ENCODE data around the gene TRPV2.

DNA sequence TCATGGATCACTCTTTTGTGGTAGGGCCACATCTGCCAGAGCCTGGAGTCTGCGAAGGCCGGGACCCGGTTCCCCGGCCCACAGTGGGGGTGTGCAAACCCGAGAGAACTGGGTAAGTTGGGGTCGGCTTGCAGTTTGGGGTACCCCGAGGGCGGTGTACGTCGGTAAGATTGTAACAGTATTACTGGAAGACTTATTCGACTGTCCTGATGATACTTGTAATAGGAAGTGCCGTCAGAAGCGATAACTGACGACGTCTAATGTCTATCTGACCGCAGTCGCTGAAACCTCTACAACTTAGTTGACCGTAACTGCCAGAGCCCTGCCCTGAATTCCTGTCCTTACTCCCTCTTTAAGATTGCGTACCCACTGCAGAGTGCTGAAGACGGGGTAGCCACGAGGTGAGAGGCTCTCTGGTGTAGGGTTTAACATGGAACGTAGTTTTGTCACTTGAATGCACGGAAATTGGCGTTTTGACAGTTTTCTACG lies 24.0 kb downstream of the TRPV2 start:
- TF ChIP-seq, protein P1, sequence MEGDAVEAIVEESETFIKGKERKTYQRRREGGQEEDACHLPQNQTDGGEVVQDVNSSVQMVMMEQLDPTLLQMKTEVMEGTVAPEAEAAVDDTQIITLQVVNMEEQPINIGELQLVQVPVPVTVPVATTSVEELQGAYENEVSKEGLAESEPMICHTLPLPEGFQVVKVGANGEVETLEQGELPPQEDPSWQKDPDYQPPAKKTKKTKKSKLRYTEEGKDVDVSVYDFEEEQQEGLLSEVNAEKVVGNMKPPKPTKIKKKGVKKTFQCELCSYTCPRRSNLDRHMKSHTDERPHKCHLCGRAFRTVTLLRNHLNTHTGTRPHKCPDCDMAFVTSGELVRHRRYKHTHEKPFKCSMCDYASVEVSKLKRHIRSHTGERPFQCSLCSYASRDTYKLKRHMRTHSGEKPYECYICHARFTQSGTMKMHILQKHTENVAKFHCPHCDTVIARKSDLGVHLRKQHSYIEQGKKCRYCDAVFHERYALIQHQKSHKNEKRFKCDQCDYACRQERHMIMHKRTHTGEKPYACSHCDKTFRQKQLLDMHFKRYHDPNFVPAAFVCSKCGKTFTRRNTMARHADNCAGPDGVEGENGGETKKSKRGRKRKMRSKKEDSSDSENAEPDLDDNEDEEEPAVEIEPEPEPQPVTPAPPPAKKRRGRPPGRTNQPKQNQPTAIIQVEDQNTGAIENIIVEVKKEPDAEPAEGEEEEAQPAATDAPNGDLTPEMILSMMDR (IDR thresholded peaks at IDR 0.05 in 2 of 3, conservative IDR thresholded peaks at IDR 0.05 in 1 of 3; ENCODE audit: insufficient read depth in 2 of 3, low read depth in 1 of 3, low read length in 3 of 3): no peak
- TF ChIP-seq, protein P2, sequence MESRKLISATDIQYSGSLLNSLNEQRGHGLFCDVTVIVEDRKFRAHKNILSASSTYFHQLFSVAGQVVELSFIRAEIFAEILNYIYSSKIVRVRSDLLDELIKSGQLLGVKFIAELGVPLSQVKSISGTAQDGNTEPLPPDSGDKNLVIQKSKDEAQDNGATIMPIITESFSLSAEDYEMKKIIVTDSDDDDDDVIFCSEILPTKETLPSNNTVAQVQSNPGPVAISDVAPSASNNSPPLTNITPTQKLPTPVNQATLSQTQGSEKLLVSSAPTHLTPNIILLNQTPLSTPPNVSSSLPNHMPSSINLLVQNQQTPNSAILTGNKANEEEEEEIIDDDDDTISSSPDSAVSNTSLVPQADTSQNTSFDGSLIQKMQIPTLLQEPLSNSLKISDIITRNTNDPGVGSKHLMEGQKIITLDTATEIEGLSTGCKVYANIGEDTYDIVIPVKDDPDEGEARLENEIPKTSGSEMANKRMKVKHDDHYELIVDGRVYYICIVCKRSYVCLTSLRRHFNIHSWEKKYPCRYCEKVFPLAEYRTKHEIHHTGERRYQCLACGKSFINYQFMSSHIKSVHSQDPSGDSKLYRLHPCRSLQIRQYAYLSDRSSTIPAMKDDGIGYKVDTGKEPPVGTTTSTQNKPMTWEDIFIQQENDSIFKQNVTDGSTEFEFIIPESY (CRISPR knock-in tag; IDR thresholded peaks at IDR 0.05): no peak
- TF ChIP-seq, protein P3, sequence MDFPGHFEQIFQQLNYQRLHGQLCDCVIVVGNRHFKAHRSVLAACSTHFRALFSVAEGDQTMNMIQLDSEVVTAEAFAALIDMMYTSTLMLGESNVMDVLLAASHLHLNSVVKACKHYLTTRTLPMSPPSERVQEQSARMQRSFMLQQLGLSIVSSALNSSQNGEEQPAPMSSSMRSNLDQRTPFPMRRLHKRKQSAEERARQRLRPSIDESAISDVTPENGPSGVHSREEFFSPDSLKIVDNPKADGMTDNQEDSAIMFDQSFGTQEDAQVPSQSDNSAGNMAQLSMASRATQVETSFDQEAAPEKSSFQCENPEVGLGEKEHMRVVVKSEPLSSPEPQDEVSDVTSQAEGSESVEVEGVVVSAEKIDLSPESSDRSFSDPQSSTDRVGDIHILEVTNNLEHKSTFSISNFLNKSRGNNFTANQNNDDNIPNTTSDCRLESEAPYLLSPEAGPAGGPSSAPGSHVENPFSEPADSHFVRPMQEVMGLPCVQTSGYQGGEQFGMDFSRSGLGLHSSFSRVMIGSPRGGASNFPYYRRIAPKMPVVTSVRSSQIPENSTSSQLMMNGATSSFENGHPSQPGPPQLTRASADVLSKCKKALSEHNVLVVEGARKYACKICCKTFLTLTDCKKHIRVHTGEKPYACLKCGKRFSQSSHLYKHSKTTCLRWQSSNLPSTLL (IDR thresholded peaks at IDR 0.05): no peak
- TF ChIP-seq, protein P4, sequence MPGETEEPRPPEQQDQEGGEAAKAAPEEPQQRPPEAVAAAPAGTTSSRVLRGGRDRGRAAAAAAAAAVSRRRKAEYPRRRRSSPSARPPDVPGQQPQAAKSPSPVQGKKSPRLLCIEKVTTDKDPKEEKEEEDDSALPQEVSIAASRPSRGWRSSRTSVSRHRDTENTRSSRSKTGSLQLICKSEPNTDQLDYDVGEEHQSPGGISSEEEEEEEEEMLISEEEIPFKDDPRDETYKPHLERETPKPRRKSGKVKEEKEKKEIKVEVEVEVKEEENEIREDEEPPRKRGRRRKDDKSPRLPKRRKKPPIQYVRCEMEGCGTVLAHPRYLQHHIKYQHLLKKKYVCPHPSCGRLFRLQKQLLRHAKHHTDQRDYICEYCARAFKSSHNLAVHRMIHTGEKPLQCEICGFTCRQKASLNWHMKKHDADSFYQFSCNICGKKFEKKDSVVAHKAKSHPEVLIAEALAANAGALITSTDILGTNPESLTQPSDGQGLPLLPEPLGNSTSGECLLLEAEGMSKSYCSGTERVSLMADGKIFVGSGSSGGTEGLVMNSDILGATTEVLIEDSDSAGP (CRISPR knock-in tag; IDR thresholded peaks at IDR 0.05): no peak
